HEK293T (cell line): ENCODE results near the gene DOK6.

Source experiments
- CTCF ChIA-PET: fragments of 350-600 bp; formaldehyde crosslinking; extraction: SDS; loops from one replicate; lab custom pipeline; 2021; ENCODE audit warnings: antibody characterized with exemption, inconsistent platforms; lab: Yijun Ruan, JAX
- POLR2A ChIA-PET: fragments of 350-600 bp; formaldehyde crosslinking; extraction: SDS; loops from one replicate; lab custom pipeline; 2020; ENCODE audit warnings: antibody characterized with exemption, inconsistent platforms; lab: Yijun Ruan, JAX
- DNase-seq: peaks from one replicate; pipeline ENCODE4 v3.0.0; 2012; ENCODE audit warnings: mixed read lengths; ENCODE audit errors: extremely low spot score
- ARNT ChIP-seq: fragments of 450-650 bp; IDR thresholded peaks from 2 replicates; pipeline ENCODE4 v1.6.1; 2017; ENCODE audit warnings: mild to moderate bottlenecking
- BHLHE40 ChIP-seq: fragments of 450-650 bp; IDR thresholded peaks from 2 replicates; pipeline ENCODE4 v1.6.1; 2016; ENCODE audit warnings: mild to moderate bottlenecking, moderate library complexity, borderline replicate concordance
- CTBP1 ChIP-seq: fragments of 450-650 bp; IDR thresholded peaks from 2 replicates; pipeline ENCODE4 v1.6.1; 2016; ENCODE audit warnings: borderline replicate concordance
- ELF4 ChIP-seq: fragments of 450-650 bp; IDR thresholded peaks from 2 replicates; pipeline ENCODE4 v1.6.1; 2017; ENCODE audit warnings: antibody characterized with exemption
- FOXA1 ChIP-seq: fragments of 450-650 bp; IDR thresholded peaks from 2 replicates; pipeline ENCODE4 v1.6.1; 2016; ENCODE audit warnings: mild to moderate bottlenecking
- FOXK2 ChIP-seq: fragments of 450-650 bp; IDR thresholded peaks from 2 replicates; pipeline ENCODE4 v1.6.1; 2016; ENCODE audit warnings: mild to moderate bottlenecking
- FOXM1 ChIP-seq: fragments of 450-650 bp; IDR thresholded peaks from 2 replicates; pipeline ENCODE4 v1.6.1; 2017; ENCODE audit warnings: mild to moderate bottlenecking, borderline replicate concordance
- HDGF ChIP-seq: fragments of 450-650 bp; IDR thresholded peaks from 2 replicates; pipeline ENCODE4 v1.6.1; 2017; ENCODE audit warnings: antibody characterized with exemption, borderline replicate concordance
- L3MBTL2 ChIP-seq: fragments of 450-650 bp; conservative IDR thresholded peaks from 2 replicates; pipeline ENCODE4 v1.6.1; 2016; ENCODE audit warnings: mild to moderate bottlenecking
- LEF1 ChIP-seq: fragments of 450-650 bp; IDR thresholded peaks from 2 replicates; pipeline ENCODE4 v1.6.1; 2017; ENCODE audit warnings: mild to moderate bottlenecking, borderline replicate concordance
- NFRKB ChIP-seq: fragments of 450-650 bp; IDR thresholded peaks from 2 replicates; pipeline ENCODE4 v1.6.1; 2016; ENCODE audit warnings: mild to moderate bottlenecking, moderate library complexity
- SP1 ChIP-seq: fragments of 450-650 bp; IDR thresholded peaks from 2 replicates; pipeline ENCODE4 v1.6.1; 2017
- SUZ12 ChIP-seq: fragments of 450-650 bp; IDR thresholded peaks from 2 replicates; pipeline ENCODE4 v1.6.1; 2016; ENCODE audit warnings: mild to moderate bottlenecking
- TARDBP ChIP-seq: fragments of 450-650 bp; IDR thresholded peaks from 2 replicates; pipeline ENCODE4 v1.6.1; 2016
- ZNF384 ChIP-seq: fragments of 450-650 bp; IDR thresholded peaks from 2 replicates; pipeline ENCODE4 v1.6.1; 2016
- TF ChIP-seq, protein P1 (sequence below): fragments of 450-650 bp; IDR thresholded peaks from 2 replicates; pipeline ENCODE4 v1.6.1; 2016

The DOK6 gene

DNA sequence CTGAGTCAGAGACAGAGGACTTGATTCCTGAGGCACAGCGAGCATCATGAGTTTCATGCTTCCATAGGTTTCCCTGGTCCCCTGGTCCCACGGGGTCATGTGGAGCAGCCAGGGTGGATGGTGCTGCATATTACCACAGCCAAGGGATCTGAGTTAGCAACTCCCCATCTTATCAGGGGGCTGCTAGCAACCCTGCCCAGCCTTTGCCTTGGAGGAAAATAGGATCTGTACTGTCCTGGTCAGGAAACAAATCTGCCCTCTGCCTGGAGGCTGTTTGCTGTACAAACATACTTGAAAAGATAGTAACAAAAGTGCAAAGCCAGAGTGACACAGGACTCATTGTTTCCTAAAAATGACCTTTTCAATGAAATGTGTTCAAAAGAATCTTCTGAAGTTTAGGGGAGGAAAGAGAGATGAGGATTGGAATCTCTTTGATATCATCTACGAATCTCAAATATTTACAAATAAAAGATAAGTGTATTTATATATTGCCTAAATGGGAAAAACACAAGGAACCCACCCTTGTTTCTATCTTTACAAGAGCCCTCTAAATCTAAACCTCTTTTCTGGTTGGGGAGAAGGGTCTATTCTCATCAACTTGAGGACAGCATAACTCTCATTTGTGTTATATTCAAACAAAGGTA lies 352.2 kb downstream of the DOK6 start:
- ChIA-PET CTCF (no interaction called here), POLR2A (no interaction called here)
- no peak for DNase-seq
- TF ChIP-seq LEF1 (no peak), CTBP1 (no peak), FOXM1 (no peak), L3MBTL2 (no peak), SUZ12 (no peak), TARDBP (no peak), FOXA1 (no peak), HDGF (no peak), NFRKB (no peak), ARNT (no peak)
- TF ChIP-seq, protein P1, sequence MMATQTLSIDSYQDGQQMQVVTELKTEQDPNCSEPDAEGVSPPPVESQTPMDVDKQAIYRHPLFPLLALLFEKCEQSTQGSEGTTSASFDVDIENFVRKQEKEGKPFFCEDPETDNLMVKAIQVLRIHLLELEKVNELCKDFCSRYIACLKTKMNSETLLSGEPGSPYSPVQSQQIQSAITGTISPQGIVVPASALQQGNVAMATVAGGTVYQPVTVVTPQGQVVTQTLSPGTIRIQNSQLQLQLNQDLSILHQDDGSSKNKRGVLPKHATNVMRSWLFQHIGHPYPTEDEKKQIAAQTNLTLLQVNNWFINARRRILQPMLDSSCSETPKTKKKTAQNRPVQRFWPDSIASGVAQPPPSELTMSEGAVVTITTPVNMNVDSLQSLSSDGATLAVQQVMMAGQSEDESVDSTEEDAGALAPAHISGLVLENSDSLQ, result no peak

DNA sequence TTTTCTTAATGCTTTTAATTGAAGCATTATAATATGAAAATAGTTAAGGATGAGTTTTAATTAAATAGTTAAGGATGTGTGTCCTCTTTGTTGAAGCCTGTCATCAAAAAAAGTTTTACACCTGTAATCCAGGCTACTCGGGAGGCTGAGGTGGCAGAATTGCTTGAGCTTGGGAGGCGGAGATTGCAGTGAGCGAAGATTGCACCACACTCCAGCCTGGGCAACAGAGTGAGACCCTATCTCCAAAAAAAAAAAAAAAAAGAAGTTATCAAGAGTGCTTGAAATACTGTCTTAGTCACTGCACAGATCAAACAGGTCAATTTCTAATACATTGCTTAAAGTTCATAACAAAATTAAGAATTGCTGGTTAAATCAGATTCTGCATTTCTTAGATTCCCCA lies 353.4 kb downstream of the DOK6 start:
- DNase-seq, result no peak
- ChIA-PET POLR2A (no interaction called here), CTCF (no interaction called here)
- TF ChIP-seq ARNT (no peak), NFRKB (no peak)

DNA sequence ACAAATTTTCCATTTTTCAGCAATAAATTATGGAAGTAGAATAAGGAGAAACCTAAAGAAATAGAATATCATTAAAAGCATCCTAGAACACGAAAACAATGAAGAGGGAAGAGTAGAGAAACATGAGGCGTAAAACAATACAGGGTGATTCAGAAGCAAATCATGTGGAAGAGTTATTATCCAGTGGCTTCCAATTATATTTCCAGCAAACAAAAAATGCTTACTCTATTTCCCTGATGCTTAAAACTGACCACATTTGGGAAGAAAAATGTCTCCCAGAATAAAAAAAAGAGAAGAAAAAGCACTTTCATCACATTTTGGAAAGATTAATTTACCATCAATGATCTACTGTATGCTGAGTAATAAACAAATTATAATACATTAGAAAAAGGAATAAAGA lies 354.4 kb downstream of the DOK6 start:
- CTCF ChIA-PET, result no interaction called here
- POLR2A ChIA-PET, result no interaction called here
- TF ChIP-seq ZNF384, result no peak
- no peak for TF ChIP-seq FOXM1
- no peak for TF ChIP-seq BHLHE40
- no peak for TF ChIP-seq L3MBTL2
- TF ChIP-seq TARDBP, result no peak
- TF ChIP-seq NFRKB, result no peak
- no peak for TF ChIP-seq FOXA1
- TF ChIP-seq HDGF, result no peak
- TF ChIP-seq, protein P1, result no peak
- TF ChIP-seq ELF4, result no peak
- TF ChIP-seq CTBP1, result no peak
- DNase-seq, result no peak

DNA sequence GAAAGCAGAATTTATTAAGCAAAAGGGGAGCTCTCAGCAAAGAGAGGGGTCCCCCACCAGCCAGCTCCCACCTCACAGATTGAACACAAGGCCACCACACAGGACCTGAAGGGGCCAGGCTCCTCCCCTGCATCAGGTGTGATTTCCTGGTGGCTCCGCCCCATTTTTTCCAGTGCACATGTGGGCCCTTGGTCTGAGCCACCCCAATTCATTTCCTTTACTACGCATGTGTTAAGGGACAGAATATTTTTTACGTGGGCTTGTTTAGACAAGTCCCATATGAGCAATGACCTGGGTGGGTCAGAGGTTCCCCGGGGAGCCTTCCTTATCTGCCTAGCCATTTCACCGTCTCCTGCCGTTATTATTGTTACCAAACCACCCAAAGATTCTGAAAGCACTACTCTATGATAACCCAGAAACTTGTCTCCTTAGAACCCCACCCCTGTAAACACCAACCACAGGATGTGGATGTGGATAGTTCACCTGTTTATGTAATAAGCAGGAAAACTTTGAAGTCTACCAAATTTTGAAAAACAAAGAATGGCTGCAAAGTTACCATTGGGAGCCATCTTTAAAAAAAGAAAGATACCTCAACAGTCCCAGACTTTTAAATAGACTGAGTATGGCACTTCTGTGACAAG lies 355.3 kb downstream of the DOK6 start:
- ChIA-PET CTCF (no interaction called here), POLR2A (no interaction called here)
- no peak for DNase-seq
- no peak for TF ChIP-seq CTBP1
- TF ChIP-seq NFRKB, result no peak
- TF ChIP-seq SP1, result no peak
- no peak for TF ChIP-seq HDGF
- TF ChIP-seq FOXA1, result no peak
- no peak for TF ChIP-seq LEF1
- TF ChIP-seq BHLHE40, result no peak
- no peak for TF ChIP-seq SUZ12
- no peak for TF ChIP-seq ARNT
- TF ChIP-seq FOXK2, result no peak
- no peak for TF ChIP-seq ZNF384
- no peak for TF ChIP-seq ELF4
- no peak for TF ChIP-seq L3MBTL2
- TF ChIP-seq FOXM1, result no peak
- TF ChIP-seq TARDBP, result no peak
- TF ChIP-seq, protein P1, result no peak

DNA sequence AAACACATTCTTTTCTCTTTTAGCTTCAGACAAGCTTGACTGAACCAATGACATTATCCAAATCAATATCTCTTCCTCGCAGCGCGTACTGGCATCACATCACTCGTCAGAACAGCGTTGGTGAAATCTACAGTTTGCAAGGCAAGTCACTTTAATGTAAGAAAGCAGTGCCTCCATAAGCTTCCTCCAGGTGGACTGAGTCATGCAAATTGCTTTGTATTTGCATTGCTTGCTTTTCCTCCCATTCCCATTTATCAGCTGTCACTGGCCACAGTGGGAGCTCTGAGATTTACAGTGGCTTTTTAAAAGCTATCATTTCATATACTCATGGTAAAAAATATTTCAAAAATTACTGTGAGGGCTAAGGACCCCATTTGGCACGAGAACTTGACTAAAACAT lies 357.0 kb downstream of the DOK6 start:
- no peak for TF ChIP-seq ZNF384
- no peak for TF ChIP-seq SUZ12
- no peak for TF ChIP-seq ELF4
- no peak for TF ChIP-seq ARNT
- TF ChIP-seq BHLHE40, result no peak
- TF ChIP-seq NFRKB, result no peak
- TF ChIP-seq L3MBTL2, result no peak
- no peak for TF ChIP-seq FOXM1
- no peak for TF ChIP-seq SP1
- no peak for TF ChIP-seq CTBP1
- no peak for TF ChIP-seq TARDBP
- TF ChIP-seq FOXK2, result no peak
- TF ChIP-seq FOXA1, result no peak
- no peak for TF ChIP-seq LEF1
- no peak for TF ChIP-seq HDGF
- TF ChIP-seq, protein P1, result no peak
- ChIA-PET CTCF (no interaction called here), POLR2A (no interaction called here)
- no peak for DNase-seq

DNA sequence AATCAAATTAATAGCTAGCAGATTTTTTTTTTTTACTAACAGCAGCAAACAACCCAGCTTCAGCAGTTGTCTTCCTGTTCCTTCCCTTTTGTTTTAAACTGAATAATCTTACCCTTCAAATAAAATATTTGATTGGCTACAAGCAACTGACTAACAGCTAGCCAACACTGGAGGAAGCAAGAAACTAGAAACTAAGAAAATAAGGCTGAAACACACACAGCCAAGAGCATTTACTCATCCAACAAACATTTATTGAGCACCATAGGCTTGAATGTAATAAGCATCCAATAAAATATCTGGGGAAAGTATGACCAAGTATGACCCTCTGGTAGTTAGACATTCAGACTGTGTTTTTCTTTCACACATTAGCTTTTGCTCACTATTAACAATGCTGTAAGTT lies 357.8 kb downstream of the DOK6 start:
- no peak for DNase-seq
- CTCF ChIA-PET, result no interaction called here

More for the DNA sequence above, 357.8 kb downstream of the DOK6 start:
- TF ChIP-seq BHLHE40, result no peak
- no peak for TF ChIP-seq ELF4
- no peak for TF ChIP-seq TARDBP
- no peak for TF ChIP-seq FOXK2
- TF ChIP-seq FOXM1, result no peak
- no peak for TF ChIP-seq NFRKB
- no peak for TF ChIP-seq FOXA1
- no peak for TF ChIP-seq HDGF
- TF ChIP-seq SP1, result no peak
- TF ChIP-seq SUZ12, result no peak
- TF ChIP-seq CTBP1, result no peak
- TF ChIP-seq L3MBTL2, result no peak
- no peak for TF ChIP-seq LEF1
- TF ChIP-seq, protein P1, result no peak
- TF ChIP-seq ZNF384, result no peak
- no peak for TF ChIP-seq ARNT
- POLR2A ChIA-PET, result no interaction called here
